COLO668 (cell line): ENCODE results near the gene SAXO1.
A peak's percentile ranks its signal among the peaks of the same experiment; 100 is the strongest.

Experiments used
- DNase-seq: peaks from one replicate; lab custom pipeline; 2025; ENCODE audit not compliant: unreplicated experiment; lab: John Stamatoyannopoulos, UW

Gene SAXO1

GRCh38 chr9:18920141-18921084 lies 112.6 kb downstream of the SAXO1 start:
- DNase-seq = no peak

- DNase-seq = no peak
Measured at GRCh38 chr9:18911714-18912342, 121.2 kb downstream of the SAXO1 start.

GRCh38 chr9:18910916-18911315 lies 122.1 kb downstream of the SAXO1 start:
- peak; percentile 51 for DNase-seq

- DNase-seq = no peak
Measured at GRCh38 chr9:18910435-18910834, 122.6 kb downstream of the SAXO1 start.

- no peak for DNase-seq
Measured at GRCh38 chr9:18909140-18910018, 123.6 kb downstream of the SAXO1 start.

DNA sequence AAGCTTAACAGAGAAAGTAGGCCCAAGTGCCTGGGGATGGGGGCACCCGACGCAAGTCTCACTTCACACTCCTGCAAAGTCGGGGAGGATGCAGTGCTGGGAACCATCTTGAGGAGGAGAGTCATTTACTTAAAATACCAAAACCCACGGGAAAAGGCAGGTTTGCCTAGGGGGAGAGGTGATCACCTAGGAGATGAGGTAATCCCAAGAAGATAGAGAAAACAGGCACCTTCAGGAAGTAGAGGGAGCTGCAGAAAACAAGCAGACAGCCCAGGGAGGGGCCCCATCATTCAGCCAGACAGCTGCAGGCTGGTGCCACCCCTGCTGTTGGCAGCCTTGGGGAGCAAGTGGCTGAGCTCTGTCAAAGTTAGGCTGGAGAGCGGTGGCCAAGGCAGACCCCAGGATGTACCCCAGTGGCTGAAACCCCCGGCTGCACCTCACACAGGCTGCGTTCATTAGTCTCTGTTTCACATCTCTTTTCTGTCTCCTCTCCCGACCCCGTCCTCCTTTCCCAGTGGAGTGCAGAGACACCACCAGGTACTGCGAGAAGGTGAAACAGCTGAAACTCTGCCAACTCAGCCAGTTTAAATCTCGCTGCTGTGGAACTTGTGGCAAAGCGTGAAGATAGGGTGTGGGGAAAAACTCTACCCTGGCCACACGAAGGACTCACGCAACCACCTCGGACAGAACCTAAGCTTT lies 124.9 kb downstream of the SAXO1 start:
- DNase-seq = no peak

DNA sequence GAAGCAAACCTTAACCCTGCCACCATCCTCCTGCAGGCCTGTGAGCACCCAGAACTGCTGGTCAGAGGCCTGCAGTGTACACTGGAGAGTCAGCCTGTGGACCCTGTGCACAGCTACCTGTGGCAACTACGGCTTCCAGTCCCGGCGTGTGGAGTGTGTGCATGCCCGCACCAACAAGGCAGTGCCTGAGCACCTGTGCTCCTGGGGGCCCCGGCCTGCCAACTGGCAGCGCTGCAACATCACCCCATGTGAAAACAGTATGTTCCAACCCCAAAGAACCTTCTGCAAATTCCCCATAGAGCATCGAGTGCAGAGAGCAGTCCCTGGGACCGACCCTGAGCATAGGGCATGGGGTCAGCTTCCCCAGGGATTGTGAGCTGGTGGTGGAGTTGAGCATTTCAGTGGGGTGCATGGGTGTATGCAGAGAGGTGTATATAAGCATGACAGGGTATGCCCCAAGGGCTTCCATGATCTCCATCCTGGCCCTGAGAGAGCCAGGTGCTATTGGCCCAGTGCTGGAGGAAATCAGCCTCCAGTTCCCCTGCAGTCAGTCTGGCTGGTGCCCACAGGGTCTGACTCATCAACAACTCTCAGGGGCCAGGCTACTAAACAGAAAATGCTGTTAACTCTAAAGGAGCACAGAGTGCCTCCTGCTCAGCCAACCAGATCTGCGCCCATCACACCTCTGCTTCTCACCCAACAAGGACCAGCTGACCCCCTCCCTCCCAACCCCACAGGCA lies 126.2 kb downstream of the SAXO1 start:
- peak; percentile 27 for DNase-seq

DNA sequence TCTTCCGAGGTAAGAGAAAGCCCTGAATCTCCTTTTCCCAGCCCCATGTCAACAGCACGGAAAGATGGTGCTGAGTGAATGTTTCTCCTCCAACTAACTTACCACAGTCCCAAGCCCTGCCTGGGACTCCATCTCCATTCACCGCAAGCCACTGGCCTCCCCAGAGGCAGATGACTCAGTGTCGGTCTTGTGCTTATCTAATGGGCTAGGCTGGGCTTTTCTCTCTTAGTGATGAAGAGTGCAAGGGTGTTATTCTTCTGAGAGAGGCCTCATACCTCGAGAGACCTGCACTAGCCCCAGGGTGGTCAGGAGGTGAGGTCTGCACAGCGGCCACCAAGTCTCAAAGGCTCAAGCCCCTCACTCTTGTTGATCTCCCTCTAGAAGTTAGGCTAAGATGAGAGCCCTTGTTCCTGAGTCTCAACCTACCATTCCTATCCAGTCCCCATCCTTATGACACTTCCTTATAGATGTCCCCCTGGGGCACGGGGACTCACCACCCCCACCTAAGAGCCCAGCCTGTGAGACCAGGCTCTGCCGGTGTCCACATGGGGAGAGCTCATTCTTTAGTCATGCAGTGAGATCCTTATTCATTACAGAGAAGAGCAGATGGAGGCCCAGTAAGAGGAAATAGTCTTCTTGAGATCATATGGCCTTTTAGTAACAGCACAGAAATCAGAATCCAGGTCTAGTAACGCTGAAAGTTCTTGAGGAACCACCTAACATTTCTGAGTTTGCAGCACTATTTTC lies 127.0 kb downstream of the SAXO1 start:
- DNase-seq = no peak

- no peak for DNase-seq
Measured at GRCh38 chr9:18905028-18905882, 127.8 kb downstream of the SAXO1 start.

GRCh38 chr9:18903450-18903849 lies 129.6 kb downstream of the SAXO1 start:
- DNase-seq = no peak

DNA sequence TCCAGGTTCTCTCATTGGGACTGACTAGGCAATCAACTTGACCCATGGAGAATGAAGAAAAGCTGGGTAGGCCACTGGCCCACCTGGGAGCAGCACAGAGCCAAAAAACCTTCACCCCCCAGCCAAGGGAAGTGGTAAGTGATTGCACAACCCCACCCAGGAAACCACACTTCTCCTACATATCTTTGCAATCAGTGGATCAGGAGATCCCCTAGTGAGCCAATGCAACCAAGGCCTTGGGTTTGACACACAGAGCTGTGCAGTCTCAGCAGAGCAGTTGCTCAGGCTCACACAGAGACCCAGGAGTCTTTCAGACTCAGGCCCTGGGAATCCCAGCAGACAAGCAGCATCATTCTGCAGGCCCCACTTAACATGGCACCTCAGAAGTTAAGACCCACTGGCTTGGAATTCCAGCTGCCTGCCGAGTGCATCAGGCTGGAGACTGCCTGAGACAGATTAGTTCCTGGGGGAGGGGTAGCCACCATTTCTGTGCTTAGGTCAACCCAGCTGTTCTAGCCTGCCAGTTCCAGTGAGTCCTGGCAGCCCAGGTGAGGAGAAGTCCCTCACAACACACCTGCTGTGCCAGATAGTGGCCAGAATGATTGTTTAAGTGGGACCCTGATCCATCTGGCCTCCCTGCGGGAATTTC lies 136.4 kb downstream of the SAXO1 start:
- DNase-seq = peak; percentile 67

DNA sequence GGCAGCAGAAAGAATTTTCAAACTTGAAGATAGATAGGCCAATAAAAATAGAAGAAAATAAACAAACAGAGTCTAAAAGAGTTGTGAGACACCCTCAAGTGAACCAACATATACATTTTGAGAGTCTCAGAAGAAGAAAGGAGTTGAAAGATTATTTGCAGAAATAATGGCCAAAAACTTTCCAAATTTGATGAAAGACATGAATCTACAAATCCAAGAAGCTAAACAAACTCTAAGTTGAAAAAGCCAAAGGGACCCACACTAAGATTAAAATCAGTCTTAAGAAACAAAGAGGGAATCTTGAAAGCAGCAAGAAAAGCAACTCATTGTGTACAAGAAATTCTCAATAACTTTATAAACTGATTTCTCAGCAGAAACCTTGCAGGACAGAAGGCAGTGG lies 137.0 kb downstream of the SAXO1 start:
- DNase-seq = no peak

DNA sequence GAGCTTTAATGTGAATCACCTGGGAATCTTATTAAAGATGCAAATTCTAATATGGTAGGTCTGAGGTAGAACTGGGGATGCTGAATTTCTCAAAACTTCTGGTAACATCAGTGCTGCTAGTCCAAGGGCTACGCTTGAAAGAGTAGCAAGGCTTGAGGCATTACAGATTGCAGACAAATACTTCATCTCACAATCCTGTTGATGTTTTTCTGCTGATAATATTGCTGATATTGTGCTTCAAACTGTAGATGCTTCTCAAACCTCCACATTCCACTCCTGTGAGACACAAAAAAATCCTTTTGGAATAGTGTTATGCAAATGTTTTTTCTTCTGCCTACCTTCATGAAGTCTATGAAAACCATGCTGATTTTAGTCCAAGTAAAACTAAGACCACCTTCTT lies 139.5 kb downstream of the SAXO1 start:
- no peak for DNase-seq

DNA sequence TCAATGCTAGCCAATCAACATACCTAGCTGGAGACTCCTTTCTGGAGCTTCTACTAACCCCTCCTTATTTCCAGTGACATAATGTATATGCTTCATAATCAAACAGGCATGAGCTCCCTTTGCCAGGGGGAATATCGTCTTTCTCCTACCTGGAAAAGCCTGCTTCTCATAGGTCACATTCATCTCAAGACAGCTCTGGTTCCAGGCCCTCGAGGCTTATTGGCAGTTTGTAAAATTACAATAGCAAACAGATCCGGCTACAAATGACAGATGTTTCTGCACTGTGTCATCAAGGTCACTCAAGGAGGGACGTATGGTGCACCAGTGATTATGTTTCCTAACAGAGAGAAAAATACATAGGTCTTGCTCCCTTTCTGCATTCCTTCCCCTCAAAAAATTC lies 140.0 kb downstream of the SAXO1 start:
- DNase-seq = peak; percentile 33

GRCh38 chr9:18891946-18892670 lies 140.9 kb downstream of the SAXO1 start:
- no peak for DNase-seq

GRCh38 chr9:18890372-18890771 lies 142.6 kb downstream of the SAXO1 start:
- no peak for DNase-seq

DNA sequence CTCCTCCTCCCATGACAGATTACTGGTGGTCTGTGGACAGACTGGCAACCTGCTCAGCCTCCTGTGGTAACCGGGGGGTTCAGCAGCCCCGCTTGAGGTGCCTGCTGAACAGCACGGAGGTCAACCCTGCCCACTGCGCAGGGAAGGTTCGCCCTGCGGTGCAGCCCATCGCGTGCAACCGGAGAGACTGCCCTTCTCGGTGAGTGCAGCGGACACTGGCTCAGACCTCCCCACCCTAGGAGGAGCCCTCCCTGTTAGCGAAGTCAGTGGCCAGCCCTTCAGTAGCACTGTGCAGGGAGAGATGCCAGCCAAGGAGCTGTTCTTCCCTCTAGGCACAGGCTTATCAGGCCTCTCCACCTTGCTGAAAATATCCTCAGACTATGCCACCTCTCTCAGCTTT lies 143.5 kb downstream of the SAXO1 start:
- no peak for DNase-seq
